Measurements from ENCODE around the gene BRIX1.
"Not testable (repeated sequence)": the region's sequence is repeated elsewhere in the genome, so short reads cannot be mapped to it uniquely, and the experiment has no call there.

Gene BRIX1

GRCh38 chr5:34918025-34918424 lies 2.5 kb downstream of the BRIX1 start:
- no peak for DNase-seq
- Histone ChIP-seq H3K9me3 (no peaks in the 10 kb centered on the region), H3K4me1 (no peaks in the 10 kb centered on the region), H3K27me3 (no peaks in the 10 kb centered on the region), H3K4me3 (ENCODE audit: low read depth, low read length) (no peak overlapping the region), H3K36me3 (peaks cover 44% of the 10 kb centered on the region)
- TF ChIP-seq CTCF (IDR thresholded peaks at IDR 0.05; ENCODE audit: low read depth, low read length), result no peak

- Histone ChIP-seq H3K36me3 (peaks cover 54% of the 10 kb centered on the region), H3K9me3 (no peaks in the 10 kb centered on the region), H3K4me1 (no peaks in the 10 kb centered on the region), H3K4me3 (ENCODE audit: low read depth, low read length) (no peak overlapping the region), H3K27me3 (no peaks in the 10 kb centered on the region)
- no peak for DNase-seq
- TF ChIP-seq CTCF (IDR thresholded peaks at IDR 0.05; ENCODE audit: low read depth, low read length), result peak; percentile 15; the same call in 1 of the 2 replicates
Observed at GRCh38 chr5:34919077-34919476, 3.6 kb downstream of the BRIX1 start.

GRCh38 chr5:34923256-34923655 lies 7.7 kb downstream of the BRIX1 start:
- not testable (repeated sequence) for DNase-seq; H3K4me3 ChIP-seq (ENCODE audit: low read depth, low read length); H3K4me1 ChIP-seq; H3K27me3 ChIP-seq; H3K9me3 ChIP-seq
- peaks cover 72% of the 10 kb centered on the region for H3K36me3 ChIP-seq

- no peak for DNase-seq
- no peaks in the 10 kb centered on the region for H3K9me3 ChIP-seq
- H3K36me3 ChIP-seq, result peaks cover 72% of the 10 kb centered on the region
- H3K4me1 ChIP-seq, result no peaks in the 10 kb centered on the region
- no peak for TF ChIP-seq CTCF (IDR thresholded peaks at IDR 0.05; ENCODE audit: low read depth, low read length)
- no peak overlapping the region for H3K4me3 ChIP-seq (ENCODE audit: low read depth, low read length)
- no peaks in the 10 kb centered on the region for H3K27me3 ChIP-seq
Observed at GRCh38 chr5:34923694-34924461, 8.4 kb downstream of the BRIX1 start.

DNA sequence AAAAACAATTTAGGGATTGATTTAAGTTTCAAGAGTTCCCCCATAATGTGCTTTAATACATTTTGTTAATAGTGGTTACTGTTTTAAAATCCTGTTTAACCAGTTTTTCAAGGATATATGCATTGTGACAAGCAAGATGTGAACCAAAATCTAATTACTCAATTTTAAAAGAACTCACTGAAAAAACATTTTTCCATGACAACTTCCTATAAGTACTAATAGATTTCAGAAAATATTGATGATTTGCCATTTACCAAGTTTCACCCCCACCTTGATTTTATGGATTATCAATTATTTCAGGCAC lies 8.9 kb downstream of the BRIX1 start:
- Histone ChIP-seq H3K9me3 (no peaks in the 10 kb centered on the region), H3K4me3 (ENCODE audit: low read depth, low read length) (no peak overlapping the region), H3K36me3 (peaks cover 69% of the 10 kb centered on the region), H3K27me3 (no peaks in the 10 kb centered on the region), H3K4me1 (no peaks in the 10 kb centered on the region)
- no peak for DNase-seq
- no peak for TF ChIP-seq CTCF (IDR thresholded peaks at IDR 0.05; ENCODE audit: low read depth, low read length)

- DNase-seq, result no peak
- H3K4me3 ChIP-seq (ENCODE audit: low read depth, low read length), result no peak overlapping the region
- H3K36me3 ChIP-seq, result peaks cover 50% of the 10 kb centered on the region
- H3K4me1 ChIP-seq, result no peaks in the 10 kb centered on the region; the same call in 1 of the 2 replicates
- no peaks in the 10 kb centered on the region for H3K27me3 ChIP-seq
- H3K9me3 ChIP-seq, result no peaks in the 10 kb centered on the region
- no peak for TF ChIP-seq CTCF (IDR thresholded peaks at IDR 0.05; ENCODE audit: low read depth, low read length)
Observed at GRCh38 chr5:34926318-34926888, 10.9 kb downstream of the BRIX1 start.
